Activated CD4-positive, CD25-positive, alpha-beta regulatory T cell treated with anti-CD3 and anti-CD28 coated beads, Interleukin-2, amount 50 U/mL, for 16 hours (primary cell): ENCODE data around the gene NEK6.

ENCODE experiments used
- DNase-seq: peaks from one replicate; pipeline ENCODE4 v3.0.0-alpha.2; 2020; ENCODE audit warnings: low read depth, low spot score

Gene NEK6

DNA sequence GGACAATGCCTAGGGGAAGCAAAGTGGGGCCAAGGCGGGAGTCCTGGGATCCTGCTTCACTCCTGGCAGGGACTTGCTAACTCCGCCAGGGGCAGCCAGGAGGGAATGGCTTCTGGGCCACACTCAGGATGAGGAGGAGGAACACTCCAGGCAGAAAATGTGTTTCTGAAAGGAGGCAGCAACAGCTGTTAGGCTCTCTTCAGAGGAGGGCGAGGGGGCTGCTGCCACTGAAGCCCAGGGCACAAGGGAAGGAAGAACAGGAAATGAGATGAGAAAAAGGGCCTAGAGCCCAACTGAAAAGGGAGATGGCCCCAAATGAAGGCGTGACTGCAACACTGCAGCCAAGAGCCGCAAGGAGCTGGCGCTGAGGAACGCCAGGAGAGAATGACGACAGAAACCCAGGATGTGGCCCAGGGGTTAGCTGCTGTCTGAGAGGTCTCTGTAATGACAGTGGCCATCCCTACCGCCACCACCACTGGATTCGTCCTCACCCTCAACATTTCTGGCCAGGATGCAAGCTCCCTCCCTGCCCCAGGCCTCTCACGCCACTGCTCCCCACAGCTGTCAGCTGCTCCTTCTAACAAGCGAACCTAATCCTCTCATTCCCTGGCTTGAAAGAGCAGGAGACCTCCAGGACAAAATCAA lies 141.7 kb downstream of the NEK6 start:
- DNase-seq: no peak

DNA sequence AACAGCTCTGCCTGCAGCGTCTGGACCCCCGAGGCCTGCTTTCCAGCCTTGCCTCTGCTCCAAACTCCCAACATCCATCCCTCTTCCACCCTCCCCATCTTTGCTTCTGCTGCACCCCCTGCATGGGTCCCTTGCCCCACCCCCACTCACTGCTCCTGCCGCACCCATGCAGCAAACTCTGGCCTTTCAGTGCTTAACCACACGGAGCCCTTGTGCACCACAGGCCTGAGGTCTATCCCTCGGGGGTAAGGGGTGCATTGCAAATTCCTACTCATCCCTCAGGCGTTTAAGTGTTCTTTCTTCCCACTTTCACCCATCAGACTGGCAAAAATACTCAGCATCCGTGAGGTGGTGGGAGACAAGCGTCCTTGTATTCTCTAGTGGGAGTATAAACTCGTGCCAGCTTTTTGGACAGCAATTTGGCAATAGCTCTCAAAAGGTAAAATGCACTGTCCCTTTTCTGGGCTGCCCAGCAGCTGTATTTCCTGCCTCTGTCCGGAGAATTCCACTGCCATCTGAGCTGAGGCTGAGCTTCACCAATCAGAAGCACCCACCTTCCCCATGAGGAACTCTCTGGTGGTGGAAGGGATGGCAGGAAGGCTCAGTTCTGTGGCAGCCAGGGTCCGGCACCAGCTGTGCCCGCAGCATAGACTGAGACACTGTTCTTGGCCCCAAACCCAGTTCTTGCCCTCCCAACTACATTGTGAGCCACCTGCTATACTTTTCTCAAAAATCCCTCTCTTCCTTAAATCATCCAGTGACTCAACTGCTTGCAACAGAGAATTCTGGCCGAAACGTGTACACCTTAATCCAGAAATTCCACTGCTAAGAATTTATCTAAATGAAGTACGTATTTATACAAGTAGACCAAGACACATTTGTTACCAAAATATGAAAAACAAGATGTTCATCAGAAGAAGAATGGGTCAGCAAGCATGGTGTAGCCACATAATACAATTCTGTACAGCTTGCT lies 142.5 kb downstream of the NEK6 start:
- no peak for DNase-seq
